Measurements from ENCODE around the gene C1orf21.

DNA sequence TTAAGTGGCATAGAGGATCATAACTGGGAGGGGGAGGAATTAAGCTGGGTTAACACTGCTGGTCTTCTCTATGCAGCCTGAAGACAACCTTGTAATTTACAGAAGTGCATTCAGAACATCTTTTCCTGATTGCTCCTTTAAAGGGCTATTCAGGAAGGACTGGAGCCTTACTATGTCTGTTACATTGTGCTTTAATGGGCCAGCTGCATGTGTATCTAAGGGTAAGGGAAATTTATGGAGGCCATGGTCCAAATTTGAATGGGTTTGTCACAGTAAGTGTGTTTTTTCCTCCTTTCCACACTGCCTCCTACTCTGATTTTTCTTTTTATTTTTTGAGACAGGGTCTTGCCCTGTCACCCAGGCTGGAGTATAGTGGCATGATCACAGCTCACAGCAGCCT lies 19.6 kb downstream of the C1orf21 start:
- no peak for TF ChIP-seq TAF1 (IDR thresholded peaks at IDR 0.05; ENCODE audit: borderline replicate concordance, low read depth, low read length)
- no peak for TF ChIP-seq POLR2AphosphoS5 (IDR thresholded peaks at IDR 0.05; ENCODE audit: low read depth, low read length)
- no peak for TF ChIP-seq POLR2A (IDR thresholded peaks at IDR 0.05; ENCODE audit: low read depth, low read length)
